GM21737 (cell line): ENCODE results near the gene ADH1B.
"Not testable (repeated sequence)": the region's sequence is repeated elsewhere in the genome, so short reads cannot be mapped to it uniquely, and the experiment has no call there.

Experiments used
- ATAC-seq: cut with Tn5 transposase; IDR thresholded peaks from one replicate; pipeline ENCODE4 v1.9.1; 2021; ENCODE audit warnings: mild to moderate bottlenecking, moderate library complexity; ENCODE audit not compliant: unreplicated experiment

The ADH1B gene

DNA sequence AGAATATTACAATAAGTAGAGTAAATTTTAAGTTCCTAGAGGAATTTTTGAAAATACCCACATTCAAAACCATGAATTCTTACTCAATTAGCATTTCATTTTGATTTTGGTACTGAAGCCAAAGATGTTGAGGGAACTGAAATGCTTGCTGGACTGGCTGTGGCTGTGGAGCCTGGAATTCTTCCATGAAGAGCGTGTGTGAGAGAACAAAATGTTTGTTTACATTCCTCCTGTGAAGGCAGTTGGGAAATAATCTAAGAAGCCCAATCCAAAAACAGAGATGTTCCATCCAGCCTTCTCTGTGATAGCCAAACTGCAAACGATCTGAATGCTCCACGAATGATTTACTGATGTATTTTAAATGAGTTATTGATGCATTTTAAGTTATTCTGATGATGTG is 3.8 kb upstream of the ADH1B start:
- ATAC-seq: no peak

DNA sequence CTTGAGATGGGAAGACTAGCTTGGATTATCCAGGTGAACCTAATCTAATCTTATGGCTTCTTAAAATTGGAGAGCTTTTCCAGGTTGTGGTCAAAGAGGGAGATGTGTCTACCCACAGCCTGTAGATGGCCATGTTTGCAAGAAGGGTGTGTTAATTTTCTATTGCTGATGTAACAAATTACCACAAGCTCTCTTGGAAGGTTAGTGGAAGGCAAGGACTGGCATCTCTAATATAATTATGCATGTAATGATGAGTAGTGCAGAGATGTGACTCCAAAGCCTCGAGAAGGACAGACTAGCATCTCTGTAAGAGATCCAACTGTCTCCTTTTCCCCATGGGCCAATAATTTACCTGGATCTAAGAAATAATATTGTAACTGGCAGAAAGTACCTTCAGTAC is 3.2 kb upstream of the ADH1B start:
- ATAC-seq: no peak

DNA sequence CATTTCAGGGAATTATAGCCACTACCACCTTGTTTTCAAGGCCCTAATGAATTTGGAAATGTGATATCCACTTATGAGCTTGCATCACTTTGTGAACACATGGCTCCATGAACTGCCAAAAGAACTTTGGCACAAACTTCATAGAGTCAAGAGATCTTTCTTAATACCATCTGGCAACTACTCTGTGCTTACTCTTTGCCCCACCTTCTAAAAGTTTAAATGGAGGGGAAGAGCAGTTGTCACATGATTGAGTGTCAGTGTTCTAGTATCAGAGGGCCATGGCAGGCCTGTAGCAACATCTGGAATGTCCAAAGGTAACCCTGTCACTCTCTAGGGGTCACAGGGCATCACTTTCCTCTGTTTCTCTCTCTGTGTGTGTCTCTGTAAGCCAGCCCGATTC is 2.6 kb upstream of the ADH1B start:
- no peak for ATAC-seq

DNA sequence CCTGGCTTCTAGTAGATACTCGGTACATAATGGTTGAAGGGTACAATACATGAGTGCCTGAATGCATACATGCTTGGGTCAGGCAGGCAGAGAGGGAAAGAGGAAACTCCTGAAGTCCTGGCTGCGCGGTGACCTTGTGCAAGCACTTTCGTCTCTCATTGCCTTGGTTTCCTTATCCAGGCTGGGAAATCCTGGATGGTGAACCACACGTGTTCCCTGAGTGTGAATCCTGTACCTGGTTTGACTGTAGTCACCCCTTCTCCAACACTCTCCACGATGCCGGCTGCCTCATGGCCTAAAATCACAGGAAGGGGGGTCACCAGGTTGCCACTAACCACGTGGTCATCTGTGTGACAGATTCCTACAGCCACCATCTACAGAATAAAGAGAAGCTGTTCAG is 3.4 kb downstream of the ADH1B start:
- not testable (repeated sequence) for ATAC-seq

DNA sequence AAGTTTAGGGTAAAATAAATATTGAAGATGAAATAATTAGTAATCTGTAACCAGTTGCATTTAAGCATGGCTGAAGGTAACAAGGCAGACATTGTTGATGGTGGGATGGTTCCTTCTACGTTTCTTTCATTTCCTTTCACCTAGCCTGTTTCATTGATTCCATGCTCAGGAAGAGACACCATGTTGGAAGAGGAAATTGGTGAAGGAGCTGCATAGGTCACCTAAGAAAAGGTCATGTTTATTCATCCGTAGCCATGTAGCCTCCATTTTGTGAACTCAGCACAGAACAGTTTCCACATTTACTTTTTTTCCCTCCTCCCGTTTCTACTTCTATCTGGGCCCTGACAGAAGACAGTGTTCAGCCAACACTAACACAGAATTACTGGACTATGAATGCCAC is 3.8 kb downstream of the ADH1B start:
- no peak for ATAC-seq

DNA sequence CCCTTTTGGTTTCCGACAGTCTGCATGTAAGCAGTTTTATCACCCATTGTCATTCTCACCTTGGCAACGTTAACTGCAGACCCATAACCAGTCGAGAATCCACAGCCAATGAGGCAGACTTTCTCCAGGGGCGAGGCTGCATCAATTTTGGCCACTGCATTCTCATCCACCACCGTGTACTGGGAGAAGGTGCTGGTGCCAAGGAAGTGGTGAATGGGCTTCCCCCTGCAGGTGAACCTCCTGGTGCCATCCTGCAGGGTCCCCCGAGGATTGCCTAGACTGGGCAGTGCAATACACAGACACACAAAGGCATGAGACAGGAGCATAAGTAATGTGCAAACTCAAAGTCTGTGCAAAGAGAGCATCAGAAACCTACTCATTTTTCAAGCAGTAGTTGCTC is 5.4 kb downstream of the ADH1B start:
- no peak for ATAC-seq

DNA sequence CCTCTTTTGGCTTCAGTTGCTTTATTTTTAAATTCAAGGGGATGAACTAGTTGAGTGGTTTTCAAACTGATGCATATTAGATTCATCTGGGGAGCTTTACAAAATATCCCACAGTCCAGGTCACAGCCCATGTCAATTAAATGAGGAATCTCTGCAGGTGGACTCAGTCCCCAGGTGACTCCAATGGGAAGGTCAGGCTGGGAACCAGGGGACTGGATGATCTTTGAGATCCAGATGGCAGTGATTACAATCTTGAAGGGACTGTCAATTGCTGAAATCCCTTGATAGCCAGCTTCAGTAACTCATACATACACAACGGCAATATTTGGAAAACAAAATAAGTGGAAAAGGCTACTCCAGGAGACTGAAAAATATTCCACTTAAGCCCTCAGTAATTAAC is 7.0 kb downstream of the ADH1B start:
- ATAC-seq: no peak

DNA sequence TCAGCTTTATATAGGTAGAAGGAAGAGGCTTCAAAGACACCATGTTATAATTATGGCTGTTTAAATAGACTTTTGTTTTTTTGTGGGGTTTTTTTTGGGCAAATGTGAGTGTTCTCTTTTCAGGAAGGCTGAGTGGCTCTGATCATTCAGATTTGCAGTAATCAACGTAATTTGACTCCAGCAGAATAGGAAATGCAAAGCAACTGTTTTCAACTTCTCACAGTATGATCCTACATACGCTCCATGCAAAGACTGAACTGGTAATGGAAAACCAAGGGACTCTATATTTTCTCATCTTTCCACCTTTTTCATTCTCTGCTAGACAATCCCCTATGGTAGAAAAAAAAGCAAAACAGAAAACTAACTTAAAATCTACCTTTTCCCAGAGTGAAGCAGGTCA is 10.8 kb downstream of the ADH1B start:
- ATAC-seq: no peak

DNA sequence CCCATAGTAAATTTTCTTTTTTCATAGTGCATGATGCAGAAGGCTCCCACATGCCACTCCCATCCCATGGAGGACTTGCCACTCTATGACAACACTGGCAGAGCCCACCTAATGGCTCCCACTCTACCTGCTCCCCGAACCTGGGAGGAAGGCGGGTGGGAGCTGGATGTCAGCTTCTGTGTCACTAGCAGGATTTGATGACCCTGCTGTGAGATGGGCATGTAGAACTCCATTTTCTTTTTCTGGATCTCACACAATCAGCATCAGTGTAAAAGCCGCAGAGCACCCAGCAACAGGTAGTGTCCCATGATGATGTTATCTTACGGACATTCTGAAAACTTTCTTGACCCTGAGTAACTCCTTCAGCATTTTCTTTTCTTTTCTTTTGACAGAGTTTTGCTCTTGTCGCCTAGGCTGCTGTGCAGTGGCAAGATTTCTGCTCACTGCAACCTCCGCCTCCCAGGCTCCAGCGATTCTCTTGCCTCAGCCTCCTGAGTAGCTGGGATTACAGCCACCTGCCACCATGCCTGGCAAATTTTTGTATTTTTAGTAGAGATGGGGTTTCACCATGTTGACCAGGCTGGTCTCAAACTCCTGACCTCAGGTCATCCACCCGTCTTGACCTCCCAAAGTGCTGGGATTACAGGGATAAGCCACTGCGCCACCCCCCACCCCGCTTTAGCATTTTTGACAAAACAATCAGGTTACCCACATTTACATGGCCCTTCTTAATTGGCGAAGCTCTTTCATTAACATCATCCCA is 15.4 kb downstream of the ADH1B start:
- ATAC-seq: no peak

DNA sequence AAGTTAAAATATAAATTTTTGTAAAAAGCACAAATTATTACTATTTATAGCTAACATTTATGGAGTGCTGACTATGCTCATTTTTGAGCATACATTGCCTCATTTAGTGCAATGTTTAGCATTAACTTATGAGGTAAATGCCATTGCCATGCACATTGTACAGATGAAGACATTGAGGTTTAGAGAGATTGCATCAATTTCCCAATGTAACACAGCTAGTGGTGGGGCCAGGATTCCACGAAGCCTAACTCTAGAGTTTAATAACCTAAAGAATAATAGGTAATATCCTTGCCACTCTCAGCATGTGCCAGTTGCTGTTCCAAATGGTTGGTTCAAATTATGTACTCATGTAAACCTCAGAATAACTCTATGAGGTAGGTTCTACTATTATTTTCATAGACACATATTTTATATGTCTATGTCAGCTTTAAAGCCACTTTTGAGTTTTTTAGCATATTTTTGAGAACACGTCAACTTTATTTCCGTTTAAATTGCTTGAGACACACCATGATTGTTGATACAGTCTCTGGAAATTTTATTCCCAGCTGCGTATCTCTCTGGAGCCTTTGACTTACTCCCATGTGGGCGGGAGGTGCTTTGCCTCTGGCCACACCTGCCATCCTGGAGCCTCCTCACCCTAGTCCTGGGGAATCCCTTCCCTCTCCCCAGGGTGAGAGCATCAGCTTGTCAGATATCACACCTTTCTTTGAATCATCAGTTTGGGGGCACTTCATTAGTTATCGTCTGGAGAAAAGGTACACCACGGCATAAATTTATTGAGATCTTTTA is 19.6 kb downstream of the ADH1B start:
- no peak for ATAC-seq

DNA sequence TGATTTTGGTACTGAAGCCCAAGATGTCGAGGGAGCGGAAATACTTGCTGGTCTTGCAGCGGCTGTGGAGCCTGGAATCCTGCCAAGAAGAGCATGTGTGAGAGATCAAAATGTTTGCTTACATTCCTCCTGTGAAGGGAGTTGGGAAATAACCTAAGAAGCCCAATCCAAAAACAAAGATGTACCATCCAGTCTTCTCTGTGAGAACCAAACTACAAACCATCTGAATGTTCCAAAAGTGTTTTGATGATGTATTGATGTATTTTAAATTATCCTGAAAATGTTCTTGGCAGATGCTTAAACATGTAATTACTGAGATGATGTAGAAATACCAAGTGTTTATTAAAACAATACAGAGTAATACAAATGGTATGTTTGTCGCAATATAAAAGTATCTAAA is 20.3 kb downstream of the ADH1B start:
- ATAC-seq: no peak

DNA sequence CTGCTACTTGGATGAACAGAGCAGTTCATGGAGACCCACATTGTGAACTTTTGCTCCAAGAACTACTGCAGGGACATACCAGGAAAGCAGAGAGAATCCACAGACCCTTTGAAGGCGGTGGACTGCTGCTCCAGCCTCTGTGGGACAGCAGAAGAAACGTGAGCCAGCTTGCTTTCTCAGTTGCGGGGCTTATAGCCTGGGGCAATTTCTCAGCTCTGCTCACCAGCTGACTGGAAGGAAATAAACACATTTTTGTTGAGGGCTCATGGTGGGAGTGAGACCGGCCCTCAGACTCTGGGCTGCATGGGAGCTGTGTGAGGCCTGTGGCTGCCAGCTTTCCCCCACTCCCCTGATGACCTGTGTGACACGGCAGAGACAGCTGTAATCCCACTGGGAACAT is 27.8 kb downstream of the ADH1B start:
- ATAC-seq: no peak

DNA sequence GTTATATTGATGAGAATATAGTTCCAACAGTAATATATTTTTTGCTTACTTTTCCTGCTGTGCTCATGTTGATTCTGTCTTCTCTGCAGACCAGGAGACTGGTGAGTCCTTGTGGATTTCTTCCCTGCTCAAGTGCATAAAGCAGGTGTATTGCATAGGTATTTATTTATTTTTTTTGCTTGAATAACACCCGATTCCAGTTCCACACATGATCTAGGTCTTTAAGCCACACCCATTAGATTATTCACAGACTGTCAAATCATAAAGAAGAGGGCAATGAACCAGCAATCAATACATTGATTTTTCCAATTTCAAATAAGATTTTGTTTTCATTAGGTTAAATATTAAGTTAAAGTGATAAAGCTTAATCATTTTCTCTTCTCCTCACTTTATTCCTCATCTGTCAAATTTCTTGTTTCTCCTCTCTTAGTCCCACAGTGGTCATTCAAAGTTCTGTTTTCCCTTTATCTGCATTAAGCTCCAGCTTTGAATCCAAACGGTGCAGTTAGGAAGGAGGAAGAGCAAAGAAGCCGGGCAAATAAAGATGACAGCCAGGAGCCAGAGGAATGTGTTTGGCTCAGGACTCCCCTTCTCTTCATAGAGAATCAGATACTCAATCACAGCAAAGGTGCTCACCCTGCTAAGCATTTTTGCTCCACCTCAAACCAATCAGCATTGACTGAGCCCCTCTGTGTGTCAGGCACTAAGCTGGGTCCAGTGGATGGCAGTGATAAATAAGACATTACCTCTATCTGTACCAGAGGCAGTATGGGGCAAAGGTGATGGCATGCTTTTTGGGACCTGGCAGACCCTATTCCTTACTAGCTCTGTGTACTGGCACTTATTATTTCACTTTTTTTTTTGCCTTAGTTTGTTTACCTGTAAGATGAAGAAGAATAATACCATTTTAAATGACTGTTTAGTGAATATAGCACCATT is 30.1 kb downstream of the ADH1B start, which contains the start of gene ADH1A:
TSS of gene ADH1A (minus strand) at position 138 of the 939 bp plus-strand sequence. CDS start at position 67, 71 bp downstream.
- no peak for ATAC-seq

DNA sequence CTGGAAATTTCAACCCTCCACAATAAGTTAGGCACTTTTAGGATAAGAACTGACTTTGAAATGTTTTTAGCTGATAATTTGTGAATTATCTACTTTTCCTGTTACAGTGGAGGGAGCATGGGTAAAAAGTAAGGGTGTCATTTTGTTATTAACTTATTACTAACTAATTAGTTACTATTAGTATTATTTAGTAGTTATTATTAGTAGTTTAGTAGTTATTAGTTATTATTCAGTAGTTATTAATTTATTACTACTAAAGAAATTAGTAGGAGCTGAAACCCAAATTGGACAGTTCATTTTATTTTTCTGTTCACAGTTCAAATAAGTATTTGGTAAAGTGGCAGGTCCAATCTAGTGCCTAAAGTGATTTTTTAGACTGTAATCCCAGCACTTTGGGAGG is 35.8 kb downstream of the ADH1B start:
- no peak for ATAC-seq

DNA sequence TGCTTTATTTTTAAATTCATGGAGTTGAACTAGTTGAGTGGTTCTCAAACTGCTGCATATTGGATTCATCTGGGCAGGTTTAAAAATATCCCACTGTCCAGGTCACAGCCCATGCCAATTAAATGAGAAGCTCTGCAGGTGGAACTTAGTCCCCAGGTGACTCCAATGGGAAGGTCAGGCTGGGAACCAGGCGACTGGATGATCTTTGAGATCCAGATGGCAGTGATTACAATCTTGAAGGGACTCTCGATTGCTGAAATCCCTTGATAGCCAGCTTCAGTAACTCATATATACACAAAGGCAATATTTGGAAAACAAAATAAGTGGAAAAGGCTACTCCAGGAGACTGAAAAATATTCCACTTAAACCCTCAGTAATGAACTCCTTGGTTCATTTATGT is 38.5 kb downstream of the ADH1B start:
- no peak for ATAC-seq

DNA sequence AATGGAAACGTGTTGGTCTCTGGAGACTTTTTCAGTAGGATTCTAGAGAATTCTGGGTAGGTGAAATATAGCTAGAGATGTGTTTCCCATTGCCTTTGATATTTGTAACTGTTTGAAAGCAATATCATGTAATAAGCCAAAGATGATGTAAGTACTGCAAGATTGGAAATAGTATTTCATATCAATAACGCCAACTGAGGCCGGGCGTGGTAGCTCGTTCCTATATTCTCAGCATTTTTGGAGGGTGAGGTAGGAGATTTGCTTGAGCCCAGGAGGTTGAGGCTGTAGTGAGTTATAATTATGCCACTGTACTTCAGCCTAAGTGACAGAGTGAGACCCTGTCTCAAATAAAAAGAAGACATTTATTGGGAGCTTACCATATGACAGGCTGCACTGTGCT is 39.9 kb downstream of the ADH1B start:
- no peak for ATAC-seq

DNA sequence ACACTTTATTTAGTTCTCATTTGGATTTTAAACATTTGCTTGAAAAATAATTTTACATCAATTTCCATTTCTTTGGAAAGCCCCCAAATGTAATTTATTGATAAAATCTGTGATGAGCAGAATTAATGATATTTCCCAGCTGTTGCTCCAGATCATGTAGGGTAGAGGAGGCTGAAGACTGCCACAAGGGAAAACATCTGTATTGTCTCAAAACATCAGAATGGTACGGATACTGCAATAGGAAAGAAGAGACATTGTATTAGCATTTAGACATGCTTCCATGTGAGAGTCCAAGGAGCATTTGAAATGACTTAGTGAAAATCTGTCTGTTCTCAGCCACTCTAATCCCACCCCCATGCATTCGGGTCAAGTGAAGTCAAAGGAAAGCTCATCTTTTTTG is 44.8 kb downstream of the ADH1B start:
- ATAC-seq: no peak

DNA sequence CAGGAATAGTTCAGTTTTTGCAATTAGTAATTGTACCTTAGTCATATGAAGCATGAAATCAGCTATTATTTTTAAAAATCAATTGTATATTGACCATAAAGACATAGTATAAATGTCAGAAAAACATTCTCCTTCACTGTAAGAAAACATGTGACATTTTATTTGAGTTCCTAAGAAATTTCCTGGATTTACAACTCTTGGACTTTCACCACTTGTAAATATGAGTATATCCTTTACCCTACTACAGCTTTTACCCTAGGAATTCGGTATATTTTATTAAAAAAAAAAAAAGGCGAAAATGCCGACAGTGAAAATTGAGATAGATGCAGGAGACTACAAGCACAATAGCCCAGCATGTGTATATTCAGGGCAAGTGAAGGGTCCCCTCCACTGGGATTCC is 45.3 kb downstream of the ADH1B start:
- ATAC-seq: no peak

DNA sequence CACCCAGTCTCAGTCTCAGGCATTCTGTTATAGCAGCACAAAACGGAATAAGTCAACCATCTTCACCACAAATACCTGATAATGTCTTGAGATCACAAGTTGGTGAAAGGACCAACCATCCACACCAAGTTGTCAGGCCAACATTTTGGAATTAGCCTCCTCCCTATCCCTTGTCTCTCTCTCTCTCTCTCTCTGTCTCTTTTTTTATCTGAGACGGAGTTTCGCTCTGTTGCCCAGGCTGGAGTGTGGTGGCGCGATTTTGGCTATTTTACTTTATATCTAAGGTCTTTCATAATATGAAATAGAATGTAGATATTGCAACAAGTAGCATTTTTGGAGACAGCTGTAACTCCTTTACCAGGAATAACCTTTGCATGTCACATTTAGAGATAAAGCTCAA is 46.2 kb downstream of the ADH1B start:
- no peak for ATAC-seq

DNA sequence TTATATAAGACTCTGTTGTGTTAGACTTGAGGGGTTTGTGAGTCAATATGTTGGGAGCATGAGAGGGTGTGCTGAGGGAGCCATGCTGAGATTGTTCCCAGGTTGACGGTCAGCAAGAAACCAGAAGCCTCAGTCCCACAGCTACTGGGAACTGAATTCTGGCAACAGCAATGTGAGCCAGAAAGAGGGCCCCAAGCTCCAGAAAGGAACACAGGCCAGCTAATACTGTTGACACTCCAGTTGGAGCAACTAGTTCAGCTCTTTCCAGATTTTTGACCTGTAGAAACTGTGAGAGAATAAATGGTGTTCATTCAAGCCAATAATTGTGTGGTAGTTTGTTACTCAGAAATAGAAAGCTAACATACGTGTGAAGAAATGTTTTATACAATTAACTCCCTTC is 47.5 kb downstream of the ADH1B start:
- ATAC-seq: no peak

DNA sequence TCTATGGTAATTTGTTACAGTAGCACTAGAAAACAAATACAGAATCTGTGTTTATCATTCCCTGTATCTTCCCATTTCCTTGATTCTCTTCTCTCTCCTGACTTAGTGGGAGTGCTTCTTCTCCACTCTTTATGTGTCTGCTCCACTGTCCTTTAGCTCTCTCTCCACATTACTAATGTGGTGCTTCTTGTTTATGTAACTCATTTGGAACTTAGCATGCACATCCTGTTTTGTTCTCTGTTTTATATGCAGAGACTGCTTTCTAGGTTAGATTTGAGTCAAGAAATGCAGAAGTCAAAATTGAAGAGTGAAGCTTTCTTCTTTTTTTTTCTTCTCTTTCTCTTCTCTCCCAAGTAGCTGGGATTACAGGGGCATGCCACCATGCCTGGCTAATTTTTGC is 56.3 kb downstream of the ADH1B start:
- no peak for ATAC-seq
